ENCODE data around the gene DISP1.

DNA sequence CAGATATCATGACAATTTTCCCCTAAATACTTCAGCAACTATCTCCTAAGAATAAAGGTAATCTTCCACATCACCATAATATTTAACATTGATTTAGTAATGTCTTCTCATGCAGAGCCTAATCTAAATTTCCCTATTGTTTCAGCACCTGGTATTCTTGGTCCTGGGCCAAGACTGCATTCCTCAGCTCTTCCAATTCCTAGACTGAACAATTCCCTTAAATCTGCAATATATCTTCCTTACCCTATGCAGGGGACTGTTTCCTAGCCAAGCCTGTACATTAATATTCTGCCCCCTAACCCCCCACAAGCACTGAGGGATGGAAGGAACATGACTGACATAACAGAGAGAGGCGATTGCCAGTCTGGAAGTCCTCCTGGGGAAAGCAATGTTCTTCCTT is 28.7 kb upstream of the DISP1 start:
- TF ChIP-seq, protein P1, sequence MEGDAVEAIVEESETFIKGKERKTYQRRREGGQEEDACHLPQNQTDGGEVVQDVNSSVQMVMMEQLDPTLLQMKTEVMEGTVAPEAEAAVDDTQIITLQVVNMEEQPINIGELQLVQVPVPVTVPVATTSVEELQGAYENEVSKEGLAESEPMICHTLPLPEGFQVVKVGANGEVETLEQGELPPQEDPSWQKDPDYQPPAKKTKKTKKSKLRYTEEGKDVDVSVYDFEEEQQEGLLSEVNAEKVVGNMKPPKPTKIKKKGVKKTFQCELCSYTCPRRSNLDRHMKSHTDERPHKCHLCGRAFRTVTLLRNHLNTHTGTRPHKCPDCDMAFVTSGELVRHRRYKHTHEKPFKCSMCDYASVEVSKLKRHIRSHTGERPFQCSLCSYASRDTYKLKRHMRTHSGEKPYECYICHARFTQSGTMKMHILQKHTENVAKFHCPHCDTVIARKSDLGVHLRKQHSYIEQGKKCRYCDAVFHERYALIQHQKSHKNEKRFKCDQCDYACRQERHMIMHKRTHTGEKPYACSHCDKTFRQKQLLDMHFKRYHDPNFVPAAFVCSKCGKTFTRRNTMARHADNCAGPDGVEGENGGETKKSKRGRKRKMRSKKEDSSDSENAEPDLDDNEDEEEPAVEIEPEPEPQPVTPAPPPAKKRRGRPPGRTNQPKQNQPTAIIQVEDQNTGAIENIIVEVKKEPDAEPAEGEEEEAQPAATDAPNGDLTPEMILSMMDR (IDR thresholded peaks at IDR 0.05), result no peak
- TF ChIP-seq POLR2A (IDR thresholded peaks at IDR 0.05), result no peak

Data from esophagus squamous epithelium (tissue), 4 donors.